ENCODE measurements around the gene GTF2F2.

GTF2F2 gene

DNA sequence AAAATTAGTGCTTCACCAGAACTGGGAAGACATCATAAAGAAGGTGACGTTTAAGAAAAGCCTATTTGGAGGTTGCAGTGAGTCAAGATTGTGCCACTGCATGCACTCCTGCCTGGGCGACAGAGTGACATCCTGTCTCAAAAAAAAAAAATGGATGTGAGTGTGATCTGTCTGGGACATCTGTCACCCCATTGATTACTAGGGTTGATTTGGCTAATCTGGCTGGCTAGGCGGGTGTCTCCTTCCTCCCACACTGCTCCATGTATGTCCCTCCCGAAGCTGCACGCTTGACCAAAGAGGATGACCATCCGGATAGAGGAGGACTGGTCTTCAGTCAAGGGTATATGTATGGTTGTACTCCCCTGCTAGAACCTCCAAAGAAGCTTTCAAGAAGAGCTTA, 2.6 kb downstream of the GTF2F2 start:
- no peak for FAIRE-seq

DNA sequence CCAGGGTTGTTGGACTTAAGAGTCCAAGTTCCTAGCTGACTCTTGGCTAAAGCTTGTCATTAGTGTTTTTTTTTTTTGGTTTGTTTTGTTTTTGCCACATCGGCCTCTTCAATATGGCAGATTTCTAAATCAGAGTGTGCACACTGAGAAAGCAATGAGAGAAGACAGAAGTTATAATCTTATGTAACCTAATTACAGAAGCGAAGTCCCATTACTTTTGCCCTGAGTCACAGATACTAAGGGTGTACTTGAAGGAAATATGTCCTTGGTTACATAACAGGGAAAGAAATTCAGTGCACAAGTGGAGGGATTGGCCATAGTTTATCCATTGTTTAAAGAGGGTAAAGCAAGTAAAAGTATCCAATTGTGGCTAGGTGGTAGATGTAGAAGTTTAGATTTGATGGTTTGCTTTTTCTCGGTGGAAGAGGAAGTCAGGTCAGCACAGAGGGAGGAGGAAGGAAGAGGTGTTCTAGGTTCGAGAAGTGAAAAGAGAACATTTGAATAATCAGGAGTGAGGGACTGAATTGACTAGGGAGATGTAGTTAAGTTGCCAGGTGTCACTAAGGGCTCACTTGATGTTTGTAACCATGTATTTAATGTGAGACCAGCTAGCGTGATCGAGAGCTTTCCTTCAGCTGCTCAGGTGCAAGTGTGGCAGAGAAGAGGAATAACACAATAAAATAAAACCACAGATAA, 12.2 kb downstream of the GTF2F2 start:
- FAIRE-seq, result no peak

DNA sequence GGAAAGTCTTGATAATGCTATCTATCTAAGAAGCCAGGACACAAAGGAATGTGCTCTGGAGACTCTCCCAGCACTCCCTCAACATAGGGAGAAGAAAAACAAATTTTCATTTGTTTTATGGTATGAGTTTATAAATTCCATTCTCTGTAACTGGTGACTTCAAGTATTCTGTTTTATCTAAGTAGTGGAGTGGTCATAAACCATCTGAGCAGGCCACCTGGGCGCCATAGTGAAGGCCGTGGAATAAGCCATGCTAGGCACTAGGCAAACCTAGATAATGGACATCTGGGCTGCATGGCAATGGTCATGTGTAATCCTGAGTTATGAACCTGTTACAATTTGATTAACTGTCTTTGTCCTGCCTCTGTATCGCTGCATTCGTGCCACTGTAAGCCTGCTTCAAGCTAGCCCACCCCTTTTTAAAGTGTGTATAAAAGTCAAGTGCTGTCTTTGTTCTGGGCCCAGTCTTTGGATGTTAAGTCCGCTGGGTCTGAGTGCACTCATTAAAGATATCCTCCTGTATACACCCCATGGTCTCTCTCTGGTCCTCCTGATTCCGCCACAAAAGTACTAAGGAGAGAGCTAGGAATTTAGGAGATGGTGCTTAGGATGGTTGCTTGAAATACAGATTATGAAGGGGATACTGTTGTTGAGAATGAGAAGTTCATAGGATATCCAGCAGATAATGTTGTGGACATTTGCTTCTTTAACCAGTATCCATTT, 13.2 kb downstream of the GTF2F2 start:
- no peak for FAIRE-seq

DNA sequence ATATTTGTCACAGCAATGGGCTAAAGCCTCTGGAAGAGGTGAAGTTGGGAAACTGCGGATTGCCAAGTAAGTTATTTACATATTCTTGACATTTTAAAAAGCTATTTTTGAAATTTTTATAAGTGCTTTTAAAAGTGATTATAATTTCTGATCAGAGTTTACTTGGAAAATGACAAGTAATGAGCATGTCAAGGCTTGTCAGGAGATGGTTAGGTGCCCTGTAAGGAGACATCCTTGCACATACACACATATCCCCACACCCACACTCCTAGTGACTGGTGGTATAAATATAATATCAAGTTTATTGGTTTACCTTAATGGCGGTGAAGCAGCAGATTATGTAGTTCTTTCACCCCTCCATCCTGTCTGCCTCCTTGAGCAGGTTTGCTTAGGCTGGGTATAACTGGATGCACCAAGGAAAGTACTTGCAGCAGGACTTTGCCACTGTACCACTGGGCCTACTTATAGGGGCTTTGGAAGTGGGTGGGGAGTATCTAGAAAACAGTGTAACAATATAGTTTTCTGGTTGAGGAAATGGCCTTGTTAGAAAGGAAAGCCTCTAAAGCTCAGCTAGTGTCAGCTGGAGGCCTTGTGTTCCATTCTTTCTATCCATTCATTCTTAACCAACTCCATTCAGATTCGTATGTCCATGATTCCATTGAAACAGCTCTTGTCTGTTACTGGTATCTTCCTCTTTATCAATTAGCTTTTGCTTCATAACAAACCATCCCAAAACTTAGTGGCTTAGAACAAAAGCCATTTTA, 16.6 kb downstream of the GTF2F2 start:
- no peak for FAIRE-seq

GRCh38 chr13:45137526-45137925, 17.2 kb downstream of the GTF2F2 start:
- FAIRE-seq, result no peak

DNA sequence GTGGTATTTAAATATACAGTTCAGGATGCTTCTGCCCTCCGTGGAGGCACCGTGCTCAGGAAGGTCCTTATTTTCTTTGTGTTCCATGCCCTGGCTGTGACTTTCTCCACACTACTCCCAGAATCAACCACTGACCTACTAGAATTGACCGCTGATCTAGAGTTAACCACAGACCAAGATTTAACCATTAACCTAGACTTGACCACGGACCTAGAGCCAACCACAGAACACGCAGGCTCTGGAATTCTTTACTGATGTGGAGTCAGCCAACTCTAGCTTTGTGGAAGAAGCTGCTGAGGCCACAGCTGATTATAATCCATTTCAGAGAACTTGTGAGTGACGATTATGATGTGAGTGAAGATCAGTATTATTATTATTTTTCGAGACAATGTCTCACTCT, 18.0 kb downstream of the GTF2F2 start:
- FAIRE-seq, result no peak

GRCh38 chr13:45141369-45141768, 21.1 kb downstream of the GTF2F2 start:
- FAIRE-seq, result no peak

DNA sequence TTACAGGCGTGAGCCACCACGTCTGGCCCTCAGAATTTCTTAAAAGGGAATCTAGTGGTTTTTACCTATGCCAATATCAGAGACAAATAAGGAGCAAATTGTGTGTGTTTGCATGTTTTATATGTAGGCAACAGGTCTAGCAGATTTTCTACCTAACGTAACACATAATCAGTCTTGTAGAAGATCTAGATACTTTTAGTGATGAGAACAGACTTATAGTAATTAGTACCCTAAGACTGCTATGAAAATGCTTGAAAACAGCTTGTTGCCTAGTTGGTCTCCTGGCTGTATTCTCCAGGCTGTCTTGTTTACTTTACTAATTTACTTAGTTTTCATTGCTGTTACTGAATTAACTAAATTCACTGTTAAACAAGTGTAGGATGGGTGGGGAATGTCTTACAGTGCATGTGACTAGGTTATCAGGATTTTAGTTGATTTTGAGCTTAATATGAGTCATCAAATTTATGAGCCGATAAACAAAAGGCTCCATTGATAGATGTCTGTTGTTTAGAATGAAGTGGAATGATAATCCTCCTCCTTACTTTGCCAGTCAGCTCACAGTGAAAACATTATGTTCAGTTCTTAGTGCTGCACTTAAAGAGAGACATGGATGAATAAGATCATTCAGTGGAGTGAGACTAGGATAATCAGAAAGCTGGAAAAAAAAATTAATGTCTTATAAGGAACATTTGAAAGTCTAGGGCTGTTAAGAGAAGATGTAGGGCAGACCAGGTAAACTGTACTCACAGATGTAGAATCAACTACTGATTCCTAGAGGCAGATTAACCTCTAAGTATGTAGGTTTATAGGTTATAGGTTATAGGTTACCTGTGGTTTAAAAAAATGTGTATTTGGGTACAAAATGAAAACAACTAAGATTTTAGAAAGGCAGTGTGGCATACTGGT, 22.4 kb downstream of the GTF2F2 start:
- no peak for FAIRE-seq

DNA sequence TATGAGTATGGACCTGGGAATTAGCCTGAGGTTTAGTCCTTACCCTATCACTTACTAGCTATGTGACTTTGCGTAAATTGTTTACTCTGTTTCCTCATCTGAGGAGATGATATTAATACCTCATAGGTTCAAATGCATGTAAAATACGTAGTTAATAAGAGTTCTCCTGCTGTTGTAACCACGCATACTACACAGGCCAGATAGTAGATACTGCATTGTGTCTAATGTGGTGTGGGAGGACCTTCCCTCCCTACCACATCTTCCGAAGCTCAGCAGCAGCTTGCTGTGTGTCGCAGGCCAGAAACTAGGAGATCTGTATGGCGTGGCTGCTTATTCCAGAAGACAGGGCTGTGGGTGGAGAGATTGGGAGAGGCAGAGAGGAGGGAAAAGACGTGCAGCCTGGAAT, 23.0 kb downstream of the GTF2F2 start:
- FAIRE-seq, result no peak

DNA sequence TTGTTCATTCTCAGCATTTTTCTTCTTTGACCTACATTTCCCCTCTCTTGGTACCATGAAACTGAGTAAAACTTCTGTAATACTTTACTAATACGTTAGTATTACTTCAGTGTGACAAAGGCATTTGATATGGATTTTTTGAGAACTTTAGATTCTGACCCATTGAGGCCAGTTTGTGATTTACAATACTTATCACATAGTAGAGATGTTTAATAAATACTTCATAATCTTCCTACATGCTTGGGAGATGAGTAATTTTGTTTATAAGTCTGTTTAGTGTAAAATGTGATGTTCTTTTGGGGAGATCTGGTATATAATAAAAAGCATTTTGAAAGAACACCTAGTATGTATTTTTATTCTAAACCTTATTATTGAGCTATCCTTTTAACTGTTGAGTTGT, 29.7 kb downstream of the GTF2F2 start:
- no peak for FAIRE-seq

GRCh38 chr13:45156565-45157361, 36.5 kb downstream of the GTF2F2 start:
- no peak for FAIRE-seq

GRCh38 chr13:45162194-45162593, 41.9 kb downstream of the GTF2F2 start:
- no peak for FAIRE-seq

- no peak for FAIRE-seq
Measured at GRCh38 chr13:45162821-45163220, 42.5 kb downstream of the GTF2F2 start.

- no peak for FAIRE-seq
Measured at GRCh38 chr13:45166858-45167257, 46.5 kb downstream of the GTF2F2 start.

- no peak for FAIRE-seq
Measured at GRCh38 chr13:45167611-45168554, 47.6 kb downstream of the GTF2F2 start.

GRCh38 chr13:45168555-45168930, 48.2 kb downstream of the GTF2F2 start:
- FAIRE-seq, result no peak

- FAIRE-seq, result no peak
Measured at GRCh38 chr13:45174478-45174877, 54.2 kb downstream of the GTF2F2 start.

GRCh38 chr13:45178349-45179162, 58.2 kb downstream of the GTF2F2 start:
- FAIRE-seq, result no peak

- FAIRE-seq, result no peak
Measured at GRCh38 chr13:45179428-45179827, 59.1 kb downstream of the GTF2F2 start.

GRCh38 chr13:45180303-45180702, 60.0 kb downstream of the GTF2F2 start:
- no peak for FAIRE-seq
